ENCODE data around the gene ARHGAP15. TPM values are rescaled to one million over a fixed set of nuclear protein-coding genes. Genes with fewer than 3 reads are reported as not detected.

Gene ARHGAP15
- total RNA-seq, 2 donors from 2014 or later: 2.6 to 6.9 TPM

- TF ChIP-seq CTCF (IDR thresholded peaks at IDR 0.05): no peak
- Histone ChIP-seq H3K36me3 (no peaks in the 10 kb centered on the region), H3K27me3 (no peaks in the 10 kb centered on the region), H3K4me1 (no peaks in the 10 kb centered on the region), H3K9me3 (no peaks in the 10 kb centered on the region), H3K4me3 (no peak overlapping the region), H3K27ac (no peak overlapping the region)
- DNase-seq (ENCODE audit: low spot score): no peak
These were observed 676.4 kb downstream of the ARHGAP15 start for GRCh38 chr2:143805666-143806065.

GRCh38 chr2:143807192-143807591 is 678.0 kb downstream of the ARHGAP15 start:
- H3K36me3 ChIP-seq: no peaks in the 10 kb centered on the region
- no peaks in the 10 kb centered on the region for H3K9me3 ChIP-seq
- no peak for DNase-seq (ENCODE audit: low spot score)
- no peak for TF ChIP-seq CTCF (IDR thresholded peaks at IDR 0.05)
- H3K27ac ChIP-seq: no peak overlapping the region
- no peaks in the 10 kb centered on the region for H3K4me1 ChIP-seq
- no peaks in the 10 kb centered on the region for H3K27me3 ChIP-seq
- no peak overlapping the region for H3K4me3 ChIP-seq

GRCh38 chr2:143807671-143808070 is 678.5 kb downstream of the ARHGAP15 start:
- Histone ChIP-seq H3K9me3 (no peaks in the 10 kb centered on the region), H3K27me3 (no peaks in the 10 kb centered on the region), H3K27ac (no peak overlapping the region), H3K36me3 (no peaks in the 10 kb centered on the region), H3K4me3 (no peak overlapping the region), H3K4me1 (no peaks in the 10 kb centered on the region)
- TF ChIP-seq CTCF (IDR thresholded peaks at IDR 0.05): no peak
- peak; percentile 74 for DNase-seq (ENCODE audit: low spot score)

- Histone ChIP-seq H3K4me3 (no peak overlapping the region), H3K27ac (no peak overlapping the region), H3K4me1 (no peaks in the 10 kb centered on the region), H3K36me3 (no peaks in the 10 kb centered on the region), H3K27me3 (no peaks in the 10 kb centered on the region), H3K9me3 (no peaks in the 10 kb centered on the region)
- no peak for DNase-seq (ENCODE audit: low spot score)
- TF ChIP-seq CTCF (IDR thresholded peaks at IDR 0.05): no peak
These were observed 678.9 kb downstream of the ARHGAP15 start for GRCh38 chr2:143808166-143808565.

- no peak overlapping the region for H3K4me3 ChIP-seq
- no peak overlapping the region for H3K27ac ChIP-seq
- H3K9me3 ChIP-seq: no peaks in the 10 kb centered on the region
- no peaks in the 10 kb centered on the region for H3K27me3 ChIP-seq
- DNase-seq (ENCODE audit: low spot score): no peak
- TF ChIP-seq CTCF (IDR thresholded peaks at IDR 0.05): no peak
- no peaks in the 10 kb centered on the region for H3K4me1 ChIP-seq
- H3K36me3 ChIP-seq: no peaks in the 10 kb centered on the region
These were observed 685.9 kb downstream of the ARHGAP15 start for GRCh38 chr2:143815082-143815481.

- Histone ChIP-seq H3K4me3 (no peak overlapping the region), H3K27me3 (no peaks in the 10 kb centered on the region), H3K9me3 (no peaks in the 10 kb centered on the region), H3K27ac (no peak overlapping the region), H3K36me3 (no peaks in the 10 kb centered on the region), H3K4me1 (no peaks in the 10 kb centered on the region)
- no peak for DNase-seq (ENCODE audit: low spot score)
- TF ChIP-seq CTCF (IDR thresholded peaks at IDR 0.05): no peak
These were observed 687.7 kb downstream of the ARHGAP15 start for GRCh38 chr2:143816916-143817315.

Measured in right atrium auricular region (tissue), 2 donors.